ENCODE data around the gene HUS1.
"Not testable (repeated sequence)": the region's sequence is repeated elsewhere in the genome, so short reads cannot be mapped to it uniquely, and the experiment has no call there.

Gene HUS1

DNA sequence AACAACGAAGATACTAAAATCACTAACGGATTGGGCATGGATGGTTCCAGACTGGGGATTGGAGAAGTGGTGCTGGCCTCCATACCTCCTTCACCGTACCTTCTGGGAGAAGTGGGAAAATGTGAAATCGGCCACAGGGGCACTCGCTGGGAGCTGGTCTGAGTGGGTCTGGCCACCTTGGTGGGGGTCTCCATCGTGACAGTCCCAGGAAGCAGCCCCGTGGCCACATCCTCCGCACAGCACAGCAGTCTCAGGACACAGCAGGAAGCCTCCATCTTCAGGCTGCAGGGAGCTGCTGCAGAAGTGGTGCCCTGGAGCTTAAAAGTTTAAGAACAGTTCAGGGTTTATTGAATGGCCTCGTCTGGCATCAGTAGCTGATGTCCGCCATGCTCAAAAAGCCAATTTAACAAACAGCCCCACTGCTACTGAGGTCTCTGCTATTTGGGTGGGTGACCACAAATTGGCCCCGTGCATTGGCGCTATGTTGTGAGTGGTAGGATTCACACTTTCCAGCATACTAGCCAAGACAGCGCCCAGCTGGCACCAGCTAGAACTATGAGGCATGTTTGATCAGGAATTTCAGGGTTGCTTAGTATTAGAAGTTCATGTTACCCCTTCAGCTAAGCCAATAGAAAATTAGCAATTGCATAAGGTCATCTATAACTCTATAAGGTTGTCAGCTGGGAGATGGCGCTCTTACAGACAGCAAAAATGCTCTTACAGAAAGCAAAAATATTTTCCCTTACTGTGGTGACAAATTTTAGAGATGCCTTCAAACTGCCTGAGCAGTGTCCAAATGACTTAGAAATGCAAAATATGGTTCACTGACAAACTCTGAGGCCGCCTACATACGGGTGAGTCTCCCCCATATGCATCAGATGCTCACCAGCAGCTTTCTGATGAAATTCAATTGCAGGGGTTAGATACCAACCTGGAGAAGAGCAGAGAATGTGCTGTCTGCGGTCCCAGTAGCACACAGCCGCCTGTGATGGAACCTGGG, 48.1 kb downstream of the HUS1 start:
- no peak for DNase-seq (ENCODE audit: extremely low read depth in 1 of 2, low read depth in 1 of 2)

DNA sequence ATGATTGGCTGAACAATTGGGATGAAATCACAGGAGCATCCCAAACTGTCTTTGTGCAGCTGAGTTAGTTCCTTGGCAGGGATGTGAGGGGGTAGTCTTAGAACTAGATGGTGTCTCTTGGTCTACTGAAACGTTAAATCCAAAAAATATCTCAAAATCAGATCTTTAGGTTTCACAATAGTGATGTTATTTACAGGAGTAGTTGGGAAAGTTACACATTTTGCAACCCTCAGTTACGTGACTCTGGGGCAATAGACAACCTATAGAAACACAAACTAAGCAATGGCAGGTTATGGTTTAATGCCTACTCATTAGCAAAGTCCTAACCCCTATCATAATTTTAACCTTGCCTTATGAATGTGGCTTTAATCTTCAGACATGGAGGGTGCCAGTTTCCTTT, 55.1 kb downstream of the HUS1 start:
- no peak for DNase-seq (ENCODE audit: extremely low read depth in 1 of 2, low read depth in 1 of 2)

DNA sequence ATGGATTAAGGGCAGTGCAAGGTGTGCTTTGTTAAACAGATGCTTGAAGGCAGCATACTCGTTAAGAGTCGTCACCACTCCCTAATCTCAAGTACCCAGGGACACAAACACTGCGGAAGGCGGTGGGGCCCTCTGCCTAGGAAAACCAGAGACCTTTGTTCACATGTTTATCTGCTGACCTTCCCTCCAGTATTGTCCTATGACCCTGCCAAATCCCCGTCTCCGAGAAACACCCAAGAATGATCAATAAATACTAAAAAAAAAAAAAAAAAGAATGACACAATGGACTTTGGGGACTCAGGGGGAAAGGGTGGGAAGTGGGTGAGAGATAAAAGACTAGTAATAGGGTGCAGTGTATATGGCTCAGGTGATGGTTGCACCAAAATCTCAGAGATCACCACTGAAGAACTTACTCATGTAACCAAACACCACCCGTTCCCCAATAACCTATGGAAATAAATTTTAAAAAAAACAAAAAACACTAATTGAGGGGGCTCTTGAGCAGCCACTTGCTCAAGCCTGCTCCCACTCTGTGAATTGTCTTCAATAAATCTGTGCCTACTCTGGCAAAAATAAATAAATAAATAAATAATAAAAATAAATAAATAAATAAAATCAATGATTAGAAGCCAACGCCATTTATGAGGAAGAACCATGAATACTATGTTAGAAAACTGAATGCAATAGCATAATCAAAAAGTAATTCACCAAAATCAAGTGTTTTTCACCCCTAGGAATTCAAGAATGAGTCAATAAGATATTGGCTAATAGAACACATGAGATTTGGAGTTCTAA, 56.1 kb downstream of the HUS1 start:
- not testable (repeated sequence) for DNase-seq (ENCODE audit: extremely low read depth in 1 of 2, low read depth in 1 of 2)

DNA sequence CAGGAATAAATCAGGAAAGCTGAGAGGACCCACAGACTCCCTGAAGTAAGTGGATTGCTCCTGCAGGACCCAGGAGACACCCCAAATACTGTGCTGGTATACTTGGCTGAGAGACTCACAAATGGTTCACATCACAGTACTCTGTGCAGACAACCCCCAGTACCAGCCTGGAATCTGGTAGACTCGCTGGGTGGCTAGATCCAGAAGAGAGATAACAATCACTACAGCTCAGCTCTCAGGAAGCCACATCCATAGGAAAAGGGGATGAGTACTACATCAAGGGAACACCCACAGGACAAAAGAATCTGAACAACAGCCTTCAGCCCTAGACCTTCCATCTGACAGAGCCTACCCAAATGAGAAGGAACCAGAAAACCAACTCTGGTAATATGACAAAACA, 62.9 kb downstream of the HUS1 start:
- DNase-seq (ENCODE audit: extremely low read depth in 1 of 2, low read depth in 1 of 2): not testable (repeated sequence)

DNA sequence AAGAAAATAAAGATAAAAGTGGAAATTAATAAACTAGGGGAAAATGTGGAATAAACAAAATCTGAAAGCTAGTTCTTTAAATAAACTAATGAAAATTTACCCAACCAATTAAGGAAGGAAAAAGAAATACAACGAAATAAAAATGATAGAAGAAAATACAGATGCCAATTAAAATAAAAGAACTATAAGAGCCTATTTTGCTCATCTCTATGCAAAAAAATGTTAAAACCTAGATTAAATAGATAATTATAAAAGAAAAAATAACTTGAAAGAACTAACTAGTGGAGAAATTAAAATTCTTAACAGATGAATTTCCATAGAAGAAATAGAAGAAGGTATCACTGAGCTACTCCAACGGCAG, 63.8 kb downstream of the HUS1 start:
- no peak for DNase-seq (ENCODE audit: extremely low read depth in 1 of 2, low read depth in 1 of 2)

DNA sequence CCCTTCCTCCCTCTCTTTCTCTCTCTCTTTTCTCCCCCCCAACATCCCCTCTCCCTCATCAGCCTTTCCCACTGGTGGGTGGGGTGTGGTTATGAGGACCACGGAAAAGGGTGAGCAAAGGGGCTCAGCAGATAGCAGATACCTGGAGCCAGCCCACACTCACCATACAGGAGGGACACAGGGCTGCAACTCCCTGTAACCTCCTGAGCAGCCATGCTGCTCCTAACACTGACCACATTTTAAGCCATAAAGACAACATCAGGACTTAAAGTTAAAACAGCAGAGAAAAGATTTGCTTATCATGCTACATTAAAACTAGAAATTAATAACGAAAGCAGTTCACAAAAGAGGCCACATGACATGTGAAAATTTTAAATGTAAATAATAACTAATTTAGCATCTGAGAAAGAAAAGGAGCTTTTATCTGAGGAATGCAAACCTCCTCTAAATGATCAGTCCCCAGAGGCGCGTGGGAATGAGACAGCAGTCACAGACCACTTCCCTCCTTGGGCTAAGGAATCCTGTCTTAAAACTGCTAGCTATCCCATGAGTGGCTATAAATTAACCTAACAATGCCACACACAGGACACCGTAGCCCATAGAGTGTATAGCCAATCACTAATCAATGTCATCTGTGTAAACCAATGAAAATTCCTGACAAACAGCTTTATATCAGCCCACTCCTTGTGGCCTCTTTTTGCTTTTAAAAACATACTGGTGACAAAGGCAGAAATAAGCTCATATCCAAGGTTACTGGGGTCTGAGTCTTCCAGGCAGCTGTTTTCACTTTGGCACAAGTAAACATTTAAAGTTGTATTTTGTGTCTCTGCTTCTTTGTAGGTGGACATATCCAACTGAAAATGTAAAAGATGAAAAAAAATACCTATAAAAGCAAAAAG, 64.4 kb downstream of the HUS1 start:
- no peak for DNase-seq (ENCODE audit: extremely low read depth in 1 of 2, low read depth in 1 of 2)

Measured in stimulated activated CD8-positive, alpha-beta memory T cell treated with anti-CD3 and anti-CD28 coated beads, Interleukin-7, amount 100 ng/mL, for 48 hours (primary cell).